SK-N-DZ (cell line): ENCODE measurements around the gene DHX34.
"Not testable (repeated sequence)": the region's sequence is repeated elsewhere in the genome, so short reads cannot be mapped to it uniquely, and the experiment has no call there.

ENCODE experiments used
- DNase-seq: peaks from one replicate; pipeline ENCODE4 v3.0.0-alpha.2; 2015; ENCODE audit warnings: low spot score

Gene DHX34

DNA sequence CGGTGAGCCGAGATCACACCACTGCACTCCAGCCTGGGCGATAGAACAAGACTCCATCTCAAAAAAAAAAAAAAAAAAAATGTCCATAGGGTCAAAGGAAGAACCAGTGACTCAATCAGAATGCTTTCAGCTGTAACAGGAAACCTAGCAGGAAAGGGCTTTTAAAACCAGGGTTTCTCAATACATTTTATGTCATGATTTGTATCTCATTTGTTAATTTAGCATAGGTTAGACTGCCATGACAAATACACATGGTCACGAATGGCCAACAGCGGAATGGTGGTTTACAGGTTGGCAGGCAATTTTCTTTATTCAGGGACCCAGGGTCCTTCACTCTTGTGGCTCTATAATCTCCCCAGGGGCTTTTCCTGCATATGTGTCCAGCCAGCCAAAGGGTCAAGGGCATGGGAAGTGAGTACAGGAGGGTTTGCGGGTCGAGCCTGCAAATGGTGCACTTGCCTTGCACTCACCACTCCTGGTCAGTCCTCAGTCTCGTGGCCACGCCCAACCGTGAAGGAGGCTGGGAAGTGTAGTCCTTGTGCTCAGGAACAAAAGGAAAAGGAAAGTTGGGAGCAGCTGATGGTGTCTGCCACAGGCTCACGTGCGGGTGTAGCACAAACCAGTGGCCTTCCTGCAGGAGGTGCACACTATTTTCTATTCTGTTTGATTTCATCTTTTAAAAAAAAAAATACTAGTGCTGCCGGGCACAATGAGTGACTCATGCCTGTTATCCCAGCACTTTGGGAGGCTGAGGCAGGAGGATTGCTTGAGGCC, 14.8 kb downstream of the DHX34 start:
- DNase-seq, result no peak

- DNase-seq, result not testable (repeated sequence)
Observed at GRCh38 chr19:47365455-47365854, 16.3 kb downstream of the DHX34 start.

DNA sequence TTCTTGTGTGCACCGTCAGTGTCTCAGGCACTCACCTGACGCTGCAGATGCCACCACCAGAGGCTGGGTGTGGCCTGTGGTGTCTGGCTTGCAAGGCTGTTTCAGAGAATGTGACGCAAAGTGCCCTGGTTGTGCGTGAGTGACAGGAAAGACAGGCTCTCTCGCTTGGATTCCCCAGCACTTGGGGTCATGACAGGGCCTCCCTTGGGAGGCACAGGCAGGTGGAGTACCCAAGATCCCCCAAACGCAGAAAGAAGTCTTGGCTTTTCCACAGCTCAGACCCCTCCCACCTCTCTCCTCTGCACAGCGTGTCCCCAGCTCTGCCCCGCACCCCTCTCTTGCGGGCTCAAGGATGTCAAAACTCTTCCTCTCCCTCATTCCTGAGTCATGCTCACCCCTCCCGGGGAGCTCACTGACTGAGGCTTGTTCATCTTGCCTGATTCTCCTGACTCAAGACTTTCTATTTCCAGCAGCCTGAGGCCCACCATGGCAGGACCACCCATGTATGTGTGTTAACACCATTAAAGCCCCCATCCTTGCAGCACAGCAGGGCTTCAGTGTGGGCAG, 21.0 kb downstream of the DHX34 start:
- DNase-seq, result no peak

DNA sequence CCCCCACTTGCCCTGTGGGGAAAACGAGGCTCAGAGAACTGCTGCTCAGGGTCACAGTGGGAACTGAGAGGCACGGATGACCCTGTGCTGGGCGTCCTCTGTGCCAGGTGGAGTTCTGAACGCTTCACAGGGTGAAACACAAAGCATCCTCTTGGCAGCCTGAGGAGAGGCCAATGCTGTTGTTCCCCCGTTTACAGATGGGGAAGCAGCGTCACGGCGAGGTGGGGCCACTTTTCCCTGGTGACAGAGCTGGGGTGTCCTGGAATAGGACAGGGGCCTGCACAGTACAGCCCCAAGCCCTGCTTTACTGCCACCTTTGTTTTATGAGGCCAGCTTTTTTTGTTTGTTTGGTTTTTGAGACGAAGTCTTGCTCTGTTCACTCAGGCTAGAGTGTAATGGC, 22.1 kb downstream of the DHX34 start:
- DNase-seq, result no peak

DNA sequence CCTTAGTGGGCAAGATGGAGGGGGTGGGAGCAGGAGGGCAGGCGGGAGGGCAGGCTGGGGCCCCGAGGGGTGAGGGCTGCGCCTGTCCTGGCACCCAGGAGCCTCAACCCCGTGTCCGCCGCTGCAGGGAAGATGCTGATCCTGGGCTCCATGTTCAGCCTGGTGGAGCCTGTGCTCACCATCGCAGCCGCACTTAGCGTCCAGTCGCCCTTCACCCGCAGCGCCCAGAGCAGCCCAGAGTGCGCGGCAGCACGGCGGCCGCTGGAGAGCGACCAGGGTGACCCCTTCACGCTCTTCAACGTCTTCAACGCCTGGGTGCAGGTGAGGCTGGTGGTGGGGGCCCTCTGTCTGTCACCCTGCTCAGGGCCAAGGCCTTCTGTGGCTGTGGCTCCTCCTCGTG, 23.5 kb downstream of the DHX34 start:
- DNase-seq, result no peak

DNA sequence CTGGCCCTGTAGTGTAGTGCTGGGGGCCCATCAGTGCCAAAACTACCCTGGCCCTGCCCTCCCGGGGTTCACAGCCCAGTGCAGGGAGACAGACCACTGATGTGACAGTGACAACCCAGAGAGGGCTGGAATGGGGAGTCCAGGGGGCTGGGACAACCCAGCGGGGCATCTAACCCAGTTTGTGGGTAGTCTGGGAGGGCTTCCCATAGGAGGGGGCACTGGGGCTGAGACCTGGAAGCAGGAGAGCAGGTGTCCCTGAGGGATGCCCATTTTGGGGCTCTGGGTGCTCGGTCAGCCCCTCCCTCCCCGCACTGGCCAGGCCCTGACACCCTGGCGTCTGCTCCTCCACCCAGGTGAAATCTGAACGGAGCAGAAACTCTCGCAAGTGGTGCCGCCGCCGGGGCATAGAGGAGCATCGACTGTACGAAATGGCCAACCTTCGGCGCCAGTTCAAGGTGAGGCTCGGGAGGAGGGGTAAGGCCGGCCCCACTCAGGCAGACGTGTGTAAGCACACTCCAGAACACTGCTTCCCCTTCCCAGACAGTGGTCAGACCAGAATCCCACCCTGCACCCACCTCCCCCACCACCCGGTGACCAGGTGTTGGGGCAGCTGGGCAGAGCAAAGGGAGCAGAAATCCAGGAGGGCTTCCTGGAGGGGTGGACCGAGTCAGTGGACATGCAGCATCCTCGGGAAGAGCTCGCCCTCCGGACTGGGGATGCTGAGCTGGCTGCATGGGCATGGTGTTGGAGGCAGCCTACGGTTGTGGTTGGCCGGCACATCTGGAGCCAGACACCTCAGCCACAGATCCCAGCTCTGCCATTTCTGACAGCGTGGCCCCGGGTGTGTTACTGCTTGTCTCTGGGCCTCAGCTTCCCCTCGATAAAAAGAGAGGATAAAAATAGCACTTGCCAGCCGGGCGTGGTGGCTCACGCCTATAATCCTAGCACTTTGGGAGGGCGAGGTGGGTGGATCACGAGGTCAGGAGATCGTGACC, 24.4 kb downstream of the DHX34 start:
- no peak for DNase-seq

DNA sequence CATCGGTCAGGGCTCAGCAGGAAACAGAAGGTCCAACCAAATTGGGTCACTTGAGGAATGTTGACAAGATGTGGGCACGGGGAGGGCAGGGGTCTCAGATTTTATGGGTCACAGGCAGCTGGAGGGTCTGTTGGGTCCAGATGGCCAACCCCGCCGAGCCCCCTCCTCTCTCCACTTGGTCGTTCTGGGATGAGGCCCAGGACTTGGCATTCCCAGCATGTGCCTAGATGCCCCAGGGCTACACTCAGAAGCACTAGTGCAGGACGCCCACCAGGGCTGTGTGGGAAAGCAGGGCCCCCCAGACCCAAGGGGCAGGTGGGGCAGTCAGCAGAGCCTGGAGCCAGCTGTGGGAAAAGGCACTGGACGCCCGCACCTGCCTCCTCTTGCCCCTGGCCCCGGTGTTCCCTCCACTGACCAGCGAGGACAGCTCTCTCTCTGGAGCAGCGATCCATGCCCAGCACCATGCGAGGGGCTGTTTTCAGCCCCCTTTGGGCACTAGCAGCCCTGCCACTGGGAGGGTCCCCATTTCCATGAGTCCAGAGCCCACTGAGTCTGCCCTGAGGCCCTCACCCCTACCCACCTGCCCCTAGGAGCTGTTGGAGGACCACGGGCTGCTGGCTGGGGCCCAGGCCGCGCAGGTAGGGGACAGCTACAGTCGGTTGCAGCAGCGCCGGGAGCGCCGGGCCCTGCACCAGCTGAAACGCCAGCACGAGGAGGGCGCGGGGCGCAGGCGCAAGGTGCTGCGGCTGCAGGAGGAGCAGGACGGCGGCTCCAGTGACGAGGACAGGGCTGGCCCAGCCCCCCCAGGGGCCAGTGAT, 26.0 kb downstream of the DHX34 start:
- no peak for DNase-seq

GRCh38 chr19:47375694-47376588, 26.8 kb downstream of the DHX34 start:
- DNase-seq, result no peak

GRCh38 chr19:47376589-47377144, 27.6 kb downstream of the DHX34 start:
- no peak for DNase-seq

GRCh38 chr19:47377208-47377701, 28.1 kb downstream of the DHX34 start:
- no peak for DNase-seq

GRCh38 chr19:47377801-47378200, 28.7 kb downstream of the DHX34 start:
- DNase-seq, result no peak

GRCh38 chr19:47378246-47378645, 29.1 kb downstream of the DHX34 start:
- no peak for DNase-seq

GRCh38 chr19:47379381-47379938, 30.3 kb downstream of the DHX34 start:
- DNase-seq, result no peak

DNA sequence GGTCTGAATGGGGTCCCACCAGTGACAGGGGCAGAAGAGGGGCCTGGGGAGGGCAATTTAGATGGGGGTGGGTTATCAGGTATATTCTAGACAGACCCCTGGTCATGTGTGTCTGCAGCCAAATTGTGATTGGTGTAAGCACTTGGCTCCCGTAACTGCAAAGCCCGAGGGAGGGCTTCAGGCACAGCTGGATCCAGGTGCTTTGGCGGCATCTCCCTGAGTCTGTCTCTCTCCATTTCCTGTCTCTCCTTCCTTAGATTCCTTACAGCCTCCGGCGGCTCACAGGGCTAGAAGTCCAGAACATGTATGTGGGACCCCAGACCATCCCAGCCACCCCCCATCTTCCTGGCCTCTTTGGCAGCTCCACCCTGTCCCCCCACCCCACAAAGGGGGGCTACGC, 31.4 kb downstream of the DHX34 start:
- no peak for DNase-seq

- DNase-seq, result no peak
Observed at GRCh38 chr19:47381121-47381520, 32.0 kb downstream of the DHX34 start.

DNA sequence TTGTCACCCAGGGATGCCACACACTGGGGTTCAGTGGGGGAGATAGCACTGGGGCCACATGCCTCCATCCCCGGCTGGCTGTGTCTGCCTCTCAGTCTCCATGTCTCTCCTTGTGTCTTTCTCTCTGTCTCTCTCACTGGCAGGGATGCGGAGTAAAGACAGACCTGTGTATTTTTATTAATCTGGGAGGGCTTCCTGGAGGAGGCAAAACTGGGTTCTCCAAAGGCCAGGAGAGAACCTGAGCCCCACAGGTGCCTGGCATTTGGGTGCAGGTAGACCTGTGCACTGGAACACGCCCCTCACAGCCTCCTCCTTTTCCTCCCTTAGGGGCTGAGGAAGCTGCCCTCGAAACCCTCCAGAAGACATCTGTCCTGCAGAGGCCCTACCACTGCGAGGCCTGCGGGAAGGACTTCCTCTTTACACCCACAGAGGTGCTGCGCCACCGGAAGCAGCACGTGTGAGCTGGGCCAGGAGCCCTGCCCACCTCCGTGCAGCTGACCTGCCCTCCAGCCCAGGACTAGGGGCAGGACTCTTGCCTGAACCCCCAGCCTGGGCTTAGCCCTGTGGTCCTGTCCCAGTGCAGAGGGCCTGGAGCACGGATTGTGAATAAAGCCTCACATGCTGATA, 32.7 kb downstream of the DHX34 start:
- DNase-seq, result no peak

DNA sequence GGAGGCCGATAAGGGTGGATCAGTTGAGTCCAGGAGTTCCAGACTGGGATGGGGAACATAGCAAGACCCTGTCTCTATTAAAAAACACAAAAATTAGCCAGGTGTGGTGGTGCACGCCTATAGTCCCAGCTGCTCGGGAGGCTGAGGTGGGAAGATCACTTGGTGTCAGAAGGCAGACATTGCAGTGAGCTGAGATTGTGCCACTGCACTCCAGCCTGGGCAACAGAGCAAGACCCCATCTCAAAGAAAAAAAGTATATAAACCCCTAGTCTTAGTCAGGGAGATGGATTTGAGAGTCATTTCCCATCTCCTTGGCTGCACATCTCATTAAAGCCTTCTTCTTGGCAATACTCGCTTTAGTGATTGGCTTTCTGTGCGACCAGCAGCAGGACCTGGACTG, 34.8 kb downstream of the DHX34 start:
- DNase-seq, result not testable (repeated sequence)

DNA sequence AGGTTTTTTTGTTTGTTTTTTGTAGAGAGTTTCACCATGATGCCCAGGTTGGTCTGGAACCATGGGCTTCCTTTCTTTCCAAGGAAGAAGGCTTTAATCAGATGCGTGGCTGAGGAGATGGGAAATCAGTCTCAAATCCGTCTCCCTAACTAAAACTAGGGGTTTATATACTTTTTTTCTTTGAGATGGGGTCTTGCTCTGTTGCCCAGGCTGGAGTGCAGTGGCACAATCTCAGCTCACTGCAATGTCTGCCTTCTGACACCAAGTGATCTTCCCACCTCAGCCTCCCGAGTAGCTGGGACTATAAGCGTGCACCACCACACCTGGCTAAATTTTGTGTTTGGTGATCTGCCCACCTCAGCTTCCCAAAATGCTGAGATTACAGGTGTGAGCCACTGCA, 35.4 kb downstream of the DHX34 start:
- not testable (repeated sequence) for DNase-seq

- not testable (repeated sequence) for DNase-seq
Observed at GRCh38 chr19:47386582-47386981, 37.5 kb downstream of the DHX34 start.
